K562 (cell line): ENCODE data around the gene MAGI2. TPM values are rescaled to one million over a fixed set of nuclear protein-coding genes. Genes with fewer than 3 reads are reported as not detected.

Experiments used
- ATAC-seq: fragments of 200-7000 bp; cut with Tn5 transposase; 3 replicates; pipeline ENCODE4 v1.9.1; 2020; ENCODE audit warnings: moderate library complexity
- BruUV-seq: library from RNA; stranded (reverse); fragments of 400-500 nt; replicated peaks from 2 replicates; lab custom pipeline; 2021; lab: Mats Ljungman, UMichigan
- CTCF ChIA-PET: fragments of 300-600 bp; formaldehyde crosslinking; extraction: SDS; loops from one replicate; lab custom pipeline; 2021; ENCODE audit warnings: low intra/inter-chr PET ratio; lab: Yijun Ruan, JAX
- POLR2A ChIA-PET: fragments of 300-600, 350-650 bp; sonication (Branson Sonifier 250); formaldehyde crosslinking; extraction: SDS; loops from one replicate; lab custom pipeline; 2021; ENCODE audit warnings: antibody characterized with exemption, inconsistent platforms; lab: Yijun Ruan, JAX
- DNase-seq, 4 experiments: peaks; one replicate each; pipeline versions ENCODE4 v3.0.0 to v3.0.0-alpha.2; 2011 to 2018; ENCODE audit warnings: low spot score in 3 of 4, mixed read lengths in 3 of 4; ENCODE audit errors: extremely low read depth in 1 of 4
- FAIRE-seq: peaks from 2 replicates; lab custom pipeline; 2011; peaks lifted over from hg19 to GRCh38; lab: Jason Lieb, UNC
- H2AFZ ChIP-seq: 2 replicates; pipeline ENCODE4 v1.6.0; 2011; ENCODE audit warnings: low read depth, low read length, control low read depth, inconsistent platforms
- H3K27ac ChIP-seq: fragments of 200-600 bp; 3 replicates; pipeline ENCODE4 v1.8.0; 2011; ENCODE audit warnings: low read depth, mild to moderate bottlenecking, control low read depth, inconsistent platforms, low read length, moderate library complexity, mixed read lengths; ENCODE audit errors: extremely low read depth
- H3K27me3 ChIP-seq, 2 experiments: fragments of 300-600 bp in 1 of 2; 2 replicates in 1 of 2; 3 replicates in 1 of 2; pipeline versions ENCODE4 v1.6.0 to v1.8.0; 2011; ENCODE audit warnings: inconsistent platforms in 2 of 2, low read length in 2 of 2, mild to moderate bottlenecking in 1 of 2, mixed read lengths in 1 of 2, moderate library complexity in 1 of 2; ENCODE audit not compliant: control insufficient read depth in 2 of 2, insufficient read depth in 2 of 2
- H3K36me3 ChIP-seq: fragments of 300-600 bp; 3 replicates; pipeline ENCODE4 v1.8.0; 2011; ENCODE audit warnings: mild to moderate bottlenecking, low read length, inconsistent platforms; ENCODE audit not compliant: control insufficient read depth, insufficient read depth
- H3K4me1 ChIP-seq, 2 experiments: fragments of 200-600 bp in 1 of 2; replicated peaks in 1 of 2; 2 replicates in 1 of 2; 3 replicates in 1 of 2; pipeline versions ENCODE4 v1.5.1 to v1.8.0; 2011; ENCODE audit warnings: inconsistent platforms in 2 of 2, low read length in 2 of 2, mild to moderate bottlenecking in 1 of 2, mixed read lengths in 1 of 2, moderate library complexity in 1 of 2; ENCODE audit not compliant: control insufficient read depth in 2 of 2, insufficient read depth in 2 of 2
- H3K4me2 ChIP-seq: 2 replicates; pipeline ENCODE4 v1.6.1; 2011; ENCODE audit warnings: low read length, control low read depth, inconsistent platforms, mixed read lengths; ENCODE audit not compliant: insufficient read depth
- H3K4me3 ChIP-seq: fragments of 200-600 bp; sonication (generic), shearing (Covaris generic); 2 replicates; pipeline ENCODE4 v1.5.1; 2016; ENCODE audit warnings: control low read depth, inconsistent platforms
- H3K79me2 ChIP-seq: fragments of 200-600 bp; 3 replicates; pipeline ENCODE4 v1.8.0; 2011; ENCODE audit warnings: low read length, inconsistent platforms; ENCODE audit not compliant: control insufficient read depth, insufficient read depth
- H3K9ac ChIP-seq, 2 experiments: 2 replicates each; pipeline versions ENCODE4 v1.6.0 to v1.6.1; 2011; ENCODE audit warnings: low read depth in 2 of 2, low read length in 2 of 2, control low read depth in 1 of 2, inconsistent platforms in 1 of 2, mild to moderate bottlenecking in 1 of 2, mixed read lengths in 1 of 2; ENCODE audit not compliant: insufficient read depth in 1 of 2
- H3K9me1 ChIP-seq: one replicate; pipeline ENCODE4 v1.6.0; 2011; ENCODE audit warnings: inconsistent platforms, mild to moderate bottlenecking, low read length, moderate library complexity; ENCODE audit not compliant: control insufficient read depth, insufficient read depth
- H3K9me3 ChIP-seq: replicated peaks from 2 replicates; pipeline ENCODE4 v1.5.1; 2011; ENCODE audit warnings: low read depth, low read length, inconsistent platforms; ENCODE audit not compliant: control insufficient read depth, insufficient read depth
- H4K20me1 ChIP-seq: replicated peaks from 2 replicates; pipeline ENCODE4 v1.6.1; 2011; ENCODE audit warnings: low read length, inconsistent platforms, mixed read lengths; ENCODE audit not compliant: control insufficient read depth, insufficient read depth
- CREB3L1 ChIP-seq: fragments of 450-650 bp; IDR thresholded peaks from 2 replicates; pipeline ENCODE4 v1.6.1; 2014; ENCODE audit warnings: low read depth, mild to moderate bottlenecking, moderate library complexity, borderline replicate concordance
- CTCF ChIP-seq, 3 experiments: IDR thresholded peaks in 2 of 3; conservative IDR thresholded peaks in 1 of 3; 2 replicates each; pipeline ENCODE4 v1.5.1; 2011 to 2012; ENCODE audit warnings: low read length in 3 of 3, mild to moderate bottlenecking in 3 of 3, control low read depth in 2 of 3, improper control_type of control experiment in 1 of 3, inconsistent platforms in 1 of 3, low read depth in 1 of 3, mixed read lengths in 1 of 3, moderate library complexity in 1 of 3; ENCODE audit not compliant: insufficient read depth in 2 of 3
- HDAC2 ChIP-seq: fragments of 450-650 bp; IDR thresholded peaks from 2 replicates; pipeline ENCODE4 v1.6.1; 2016; ENCODE audit warnings: mild to moderate bottlenecking
- IRF9 ChIP-seq: fragments of 450-650 bp; IDR thresholded peaks from 2 replicates; pipeline ENCODE4 v1.6.1; 2016; ENCODE audit warnings: missing biosample characterization, missing genetic modification characterization
- JUND ChIP-seq, 2 experiments: IDR thresholded peaks; 2 replicates in 1 of 2; 3 replicates in 1 of 2; pipeline ENCODE4 v1.6.1; 2011; ENCODE audit warnings: borderline replicate concordance in 2 of 2, low read depth in 2 of 2, low read length in 2 of 2, improper control_type of control experiment in 1 of 2, missing biosample characterization in 1 of 2, missing genetic modification characterization in 1 of 2, missing genetic modification reagents in 1 of 2
- KLF16 ChIP-seq: IDR thresholded peaks from 2 replicates; pipeline ENCODE4 v1.6.1; 2016; ENCODE audit warnings: antibody characterized with exemption
- SAFB ChIP-seq: fragments of 200-400 bp; formaldehyde crosslinking; IDR thresholded peaks from 2 replicates; pipeline ENCODE4 v1.6.1; 2017; ENCODE audit warnings: low read depth, low read length, borderline replicate concordance
- SMC3 ChIP-seq: conservative IDR thresholded peaks from 2 replicates; pipeline ENCODE4 v1.6.1; 2011; ENCODE audit warnings: low read depth, low read length, improper control_type of control experiment; ENCODE audit not compliant: insufficient read depth
- SNRNP70 ChIP-seq: fragments of 200-400 bp; formaldehyde crosslinking; optimal IDR thresholded peaks from 2 replicates; pipeline ENCODE3; 2017; ENCODE audit warnings: low read depth, low read length
- WGBS: fragments of 100-300 bp; shearing (Covaris generic); methylation state at CpG from one replicate; pipeline ENCODE4 v1.1.6; 2016; ENCODE audit warnings: low coverage, mixed read lengths; ENCODE audit not compliant: insufficient coverage; ENCODE audit errors: missing lambda C conversion rate; 5-methylcytosine and 5-hydroxymethylcytosine counted together
- in situ Hi-C: fragments of 300-500 bp; cut with MboI; formaldehyde crosslinking; loops from 4 replicates; pipeline ENCODE4 v1.15.0; 2018; ENCODE audit warnings: inconsistent platforms, mixed read lengths
- intact Hi-C: fragments of 100-400 bp; cut with micrococcal nuclease; formaldehyde crosslinking; loops from 2 replicates; pipeline ENCODE4 v1.14.2; 2022
- polyA plus RNA-seq, 8 experiments: library from polyadenylated mRNA; depleted of rRNA in 4 of 8; stranded (reverse) in 5 of 8; unstranded in 3 of 8; fragments of >200 nt; fragmentation: Nextera tagmentation in 2 of 8; fragmentation: Illumina TruSeq in 1 of 8; extraction: Ambion mirVana in 2 of 8; extraction: Trizol in 1 of 8; gene quantifications; 2 replicates each; pipeline versions ENCODE4 v1.2.1 to v1.2.3, GENCODE V29; 2011 to 2014; ENCODE audit warnings: inconsistent platforms in 1 of 8, missing spikeins in 1 of 8
- total RNA-seq, 7 experiments: library from RNA; depleted of rRNA in 6 of 7; stranded (reverse); fragments of >200 nt in 6 of 7; fragmentation: Illumina TruSeq in 2 of 7; extraction: Trizol in 2 of 7; gene quantifications; 2 replicates each; pipeline versions ENCODE4 v1.2.1 to v1.2.3, GENCODE V29; 2011 to 2021; ENCODE audit warnings: low replicate concordance in 1 of 7

MAGI2 gene
- total and polyA plus RNA-seq, 9 of the 15 experiments (the other 6 are each of a cell fraction or from before 2014, with no cell fraction given): 0.27 to 1.4 (median 0.70) TPM

GRCh38 chr7:78688376-78688775 is 765.1 kb downstream of the MAGI2 start:
- ChIA-PET CTCF (no interaction called here), POLR2A (no interaction called here)
- no peak overlapping the region for H3K4me3 ChIP-seq
- in situ Hi-C loops (no loop called here), intact Hi-C loops (no loop called here)
- H3K9me3 ChIP-seq: no peaks in the 10 kb centered on the region
- FAIRE-seq (no peak), ATAC-seq (no peak), DNase-seq (no peak)
- no peaks in the 10 kb centered on the region for H3K27me3 ChIP-seq
- H3K4me1 ChIP-seq: no peaks in the 10 kb centered on the region
- no peak overlapping the region for H3K4me2 ChIP-seq
- 0% methylated on average over 2 of the region's 2 CpGs for WGBS
- no TSS peak for BruUV-seq
- no peak overlapping the region for H3K27ac ChIP-seq
- H2AFZ ChIP-seq: no peak overlapping the region
- no peaks in the 10 kb centered on the region for H4K20me1 ChIP-seq
- H3K79me2 ChIP-seq: no peaks in the 10 kb centered on the region
- H3K9ac ChIP-seq: no peak overlapping the region
- no peaks in the 10 kb centered on the region for H3K36me3 ChIP-seq
- H3K9me1 ChIP-seq: no peaks in the 10 kb centered on the region
- TF ChIP-seq SMC3: no peak
- TF ChIP-seq IRF9 (tag): no peak
- TF ChIP-seq JUND (IDR thresholded peaks at IDR 0.05; ENCODE audit: borderline replicate concordance, low read depth, low read length): no peak
- TF ChIP-seq JUND (tag; IDR thresholded peaks at IDR 0.05; ENCODE audit: borderline replicate concordance, low read depth, low read length): no peak
- TF ChIP-seq CTCF (IDR thresholded peaks at IDR 0.05 in 2 of 3, conservative IDR thresholded peaks at IDR 0.05 in 1 of 3; ENCODE audit: insufficient read depth in 2 of 3, low read depth in 1 of 3, low read length in 3 of 3): no peak
- TF ChIP-seq SNRNP70: no peak
- no peak for TF ChIP-seq CREB3L1
- no peak for TF ChIP-seq HDAC2
- no peak for TF ChIP-seq KLF16
- TF ChIP-seq SAFB: no peak
